Memory B cell (primary cell): ENCODE measurements around the gene MYL11.
"Not testable (repeated sequence)": the region's sequence is repeated elsewhere in the genome, so short reads cannot be mapped to it uniquely, and the experiment has no call there.

ENCODE experiments used
- ATAC-seq: fragments of 150-1000 bp; cut with Tn5 transposase; 2 replicates; pipeline ENCODE4 v1.10.0; 2021; ENCODE audit warnings: low read depth, mild to moderate bottlenecking, moderate library complexity
- DNase-seq, 2 donors: peaks; one replicate each; pipeline ENCODE4 v3.0.0; 2022; ENCODE audit warnings: low spot score in 2 of 2
- H3K27ac Mint-ChIP-seq: one replicate; pipeline ENCODE4 v1.8.0; 2022; ENCODE audit warnings: mild to moderate bottlenecking, moderate library complexity, mixed read lengths
- H3K27me3 Mint-ChIP-seq: one replicate; pipeline ENCODE4 v1.8.0; 2022; ENCODE audit warnings: mixed read lengths
- H3K36me3 Mint-ChIP-seq: one replicate; pipeline ENCODE4 v1.8.0; 2022; ENCODE audit warnings: mild to moderate bottlenecking, mixed read lengths
- H3K4me1 Mint-ChIP-seq: one replicate; pipeline ENCODE4 v1.8.0; 2022; ENCODE audit warnings: mixed read lengths
- H3K4me3 Mint-ChIP-seq: one replicate; pipeline ENCODE4 v1.8.0; 2022; ENCODE audit warnings: mild to moderate bottlenecking, moderate library complexity, mixed read lengths
- H3K9me3 Mint-ChIP-seq: one replicate; pipeline ENCODE4 v1.8.0; 2022; ENCODE audit warnings: mixed read lengths

The MYL11 gene

DNA sequence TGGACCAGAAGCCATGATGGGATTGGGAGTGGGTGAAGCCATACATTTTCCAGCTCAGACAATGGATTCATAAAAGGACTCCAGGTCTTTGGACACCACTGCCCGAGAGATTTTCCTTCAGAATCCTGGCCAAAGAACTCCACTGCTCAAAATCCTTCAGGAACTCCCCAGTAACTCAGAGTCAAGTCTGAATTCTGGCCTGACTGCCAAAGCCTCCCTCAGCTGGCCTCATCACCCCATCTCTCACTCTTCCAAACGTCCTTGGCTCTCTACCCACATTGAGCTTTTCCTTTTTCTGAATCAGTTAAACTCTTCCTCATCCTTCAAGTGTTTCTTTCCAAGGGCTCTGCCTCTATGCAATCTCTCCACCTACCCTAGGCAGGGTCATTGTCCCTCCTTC lies 8.9 kb downstream of the MYL11 start:
- H3K36me3 Mint-ChIP-seq = peaks cover 3% of the 10 kb centered on the region
- peak overlapping the region; percentile 35 for H3K4me3 Mint-ChIP-seq
- no peaks in the 10 kb centered on the region for H3K9me3 Mint-ChIP-seq
- no peak for ATAC-seq
- DNase-seq = no peak
- H3K27ac Mint-ChIP-seq = peak overlapping the region; percentile 91
- H3K4me1 Mint-ChIP-seq = peaks cover 24% of the 10 kb centered on the region
- no peaks in the 10 kb centered on the region for H3K27me3 Mint-ChIP-seq

DNA sequence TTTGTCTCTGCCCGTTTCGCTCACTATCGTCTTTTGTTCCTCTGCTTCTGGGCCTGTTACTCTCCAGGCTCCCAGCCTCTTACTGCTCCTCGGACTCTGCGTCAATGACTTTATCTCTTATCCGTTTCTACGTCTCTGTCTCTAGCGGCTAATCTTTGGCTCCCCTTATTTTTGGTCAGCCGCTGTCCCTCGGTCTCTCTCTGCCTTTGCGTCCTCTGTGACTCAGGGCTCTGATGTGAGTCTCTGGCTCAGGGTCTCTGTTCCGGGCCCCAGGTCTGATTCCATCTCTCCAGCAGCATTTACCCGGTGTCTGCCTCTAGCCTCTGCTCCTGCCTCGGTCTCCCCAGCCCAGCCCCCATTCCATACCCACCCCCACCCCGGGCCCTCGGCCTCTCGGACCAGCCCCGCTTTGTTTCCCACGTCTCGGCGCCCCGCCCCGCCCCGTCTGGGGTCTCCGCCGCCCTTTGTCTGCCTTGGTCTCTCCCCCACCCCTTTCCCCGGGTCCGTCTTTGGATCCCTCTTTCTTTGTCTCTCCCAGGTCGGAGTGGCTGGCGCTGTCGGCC lies 20.1 kb downstream of the MYL11 start:
- ATAC-seq (no peak), DNase-seq (no peak)
- no peaks in the 10 kb centered on the region for H3K27me3 Mint-ChIP-seq
- H3K27ac Mint-ChIP-seq = peak overlapping the region; percentile 83
- H3K9me3 Mint-ChIP-seq = no peaks in the 10 kb centered on the region
- peak overlapping the region; percentile 81 for H3K4me3 Mint-ChIP-seq
- peaks cover 16% of the 10 kb centered on the region for H3K4me1 Mint-ChIP-seq
- H3K36me3 Mint-ChIP-seq = peaks cover 3% of the 10 kb centered on the region

DNA sequence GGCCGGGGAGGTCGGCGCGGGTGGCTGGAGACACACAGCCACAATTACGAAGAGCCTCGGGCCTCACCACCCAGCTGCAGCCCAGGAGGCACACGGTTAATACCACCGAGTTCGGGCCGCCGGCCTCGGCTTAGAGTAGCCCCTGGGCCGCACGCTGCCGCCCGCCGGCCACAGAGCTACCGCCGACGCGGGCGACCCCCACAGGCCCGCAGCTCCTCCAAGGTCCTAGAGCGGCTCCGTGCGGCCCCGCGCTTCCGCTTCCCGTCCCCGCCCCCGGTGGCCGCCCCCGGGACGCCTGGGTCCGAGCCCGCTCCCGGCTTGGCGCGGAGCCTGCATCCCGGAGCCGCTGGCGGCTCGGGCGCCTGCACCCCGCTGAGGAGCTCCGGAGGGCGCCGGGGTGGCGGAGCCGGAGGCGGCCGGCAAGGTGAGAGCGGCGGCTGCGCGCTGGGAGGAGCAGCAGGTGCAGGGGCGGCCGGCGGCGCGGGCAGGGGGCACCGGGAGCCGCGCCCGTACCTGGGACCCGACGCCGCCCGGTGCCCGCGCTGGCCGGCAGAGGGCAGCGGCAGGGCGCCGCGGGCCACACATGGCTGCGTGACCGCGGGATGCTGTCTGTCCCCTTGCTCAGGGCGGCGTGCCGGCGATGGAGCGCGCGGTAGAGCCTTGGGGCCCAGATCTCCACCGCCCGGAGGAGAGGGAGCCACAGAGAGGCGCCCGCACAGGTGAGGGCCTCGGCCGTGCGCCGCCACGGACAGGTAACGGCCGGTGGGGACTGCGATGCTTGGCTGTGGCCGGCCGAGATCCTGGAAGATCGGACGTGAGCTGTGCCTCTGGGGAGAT lies 20.8 kb downstream of the MYL11 start, which contains the start of gene ZNF48:
Gene ZNF48 (plus strand): TSS at position 266 of the 837 bp plus-strand sequence. CDS start 375 bp downstream, at position 641.
- Mint-ChIP-seq H3K36me3 (peaks cover 3% of the 10 kb centered on the region), H3K27ac (peak within 1 kb of the TSS; percentile 83), H3K27me3 (no peaks in the 10 kb centered on the region), H3K4me1 (peaks cover 16% of the 10 kb centered on the region), H3K4me3 (peak within 1 kb of the TSS; percentile 81), H3K9me3 (no peaks in the 10 kb centered on the region)
- peak; percentile 61 to 69 for DNase-seq
- peak; percentile 93 for ATAC-seq

DNA sequence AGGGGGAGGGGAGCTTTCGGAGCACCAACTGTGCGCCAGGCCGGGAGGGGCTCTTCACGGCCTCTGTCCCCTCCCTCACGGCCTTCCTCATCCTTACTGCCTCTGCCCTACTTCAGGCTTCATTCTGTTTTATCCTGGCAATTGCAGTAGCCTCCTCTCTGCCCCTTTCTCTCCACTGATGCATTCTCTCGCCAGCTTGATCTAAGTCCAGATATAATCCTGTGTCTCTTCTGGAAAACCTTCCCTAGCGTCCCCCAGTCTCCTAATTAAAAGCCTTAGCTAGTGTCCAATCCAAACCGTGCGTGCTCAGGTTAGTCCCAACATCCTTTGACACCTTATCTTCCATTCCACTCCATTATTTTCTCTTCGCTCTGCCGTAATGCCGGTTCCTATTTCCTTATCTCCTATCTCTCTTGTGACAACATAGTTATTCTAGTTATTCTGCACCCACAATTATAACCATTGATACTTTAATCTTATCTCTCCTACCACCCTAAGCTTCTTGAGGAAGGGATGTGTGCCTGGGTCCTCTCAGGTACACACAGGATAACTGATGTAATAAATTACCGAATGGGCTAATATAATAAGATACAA lies 21.5 kb downstream of the MYL11 start:
- ATAC-seq = no peak
- peak overlapping the region; percentile 58 for H3K27ac Mint-ChIP-seq

DNA sequence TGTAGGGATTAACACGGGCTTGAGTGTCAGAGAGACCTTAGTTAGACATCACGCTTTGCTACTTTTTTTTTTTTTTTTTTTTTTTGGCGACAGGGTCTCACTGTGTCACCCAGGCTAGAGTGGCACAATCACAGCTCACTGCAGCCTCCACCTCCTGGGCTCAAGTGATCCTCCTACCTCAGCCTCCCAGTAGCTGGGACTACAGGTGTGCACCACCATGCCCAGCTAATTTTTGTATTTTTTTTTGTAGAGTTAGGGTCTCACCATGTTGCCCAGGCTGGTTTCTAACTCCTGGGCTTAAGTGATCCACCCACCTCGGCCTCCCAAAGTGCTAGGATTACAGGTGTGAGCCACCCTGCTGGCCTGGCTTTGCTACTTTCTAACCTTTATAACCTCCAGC lies 22.0 kb downstream of the MYL11 start:
- not testable (repeated sequence) for H3K27me3 Mint-ChIP-seq, H3K36me3 Mint-ChIP-seq, H3K9me3 Mint-ChIP-seq, ATAC-seq, DNase-seq
- Mint-ChIP-seq H3K4me3 (peak overlapping the region; percentile 43), H3K27ac (peak overlapping the region; percentile 58), H3K4me1 (peaks cover 18% of the 10 kb centered on the region)

More for the DNA sequence above, 21.5 kb downstream of the MYL11 start:
- Mint-ChIP-seq H3K4me3 (peak overlapping the region; percentile 81), H3K9me3 (no peaks in the 10 kb centered on the region), H3K4me1 (peaks cover 16% of the 10 kb centered on the region), H3K36me3 (peaks cover 3% of the 10 kb centered on the region), H3K27me3 (no peaks in the 10 kb centered on the region)
- no peak for DNase-seq

DNA sequence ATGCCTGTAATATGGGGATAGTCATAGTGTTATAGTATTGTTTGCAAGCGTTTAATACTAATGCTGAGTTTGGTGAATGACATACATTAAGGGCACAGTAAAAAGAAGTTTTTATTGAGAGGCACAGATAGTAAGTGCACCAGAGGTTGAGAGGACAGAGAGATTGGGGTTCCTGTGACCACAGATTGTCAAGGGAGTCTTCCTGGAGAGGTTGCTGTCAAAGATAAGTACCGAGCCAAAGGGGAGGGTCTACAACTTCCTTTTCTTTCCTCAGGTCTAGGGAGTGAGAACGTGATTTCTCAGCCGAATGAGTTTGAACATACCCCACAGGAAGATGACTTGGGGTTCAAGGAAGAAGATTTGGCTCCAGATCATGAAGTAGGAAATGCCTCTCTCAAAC lies 22.5 kb downstream of the MYL11 start:
- Mint-ChIP-seq H3K27me3 (peaks cover 2% of the 10 kb centered on the region), H3K4me1 (peaks cover 20% of the 10 kb centered on the region), H3K9me3 (no peaks in the 10 kb centered on the region), H3K27ac (no peak overlapping the region), H3K36me3 (peaks cover 3% of the 10 kb centered on the region), H3K4me3 (peak overlapping the region; percentile 43)
- ATAC-seq = no peak
- no peak for DNase-seq

DNA sequence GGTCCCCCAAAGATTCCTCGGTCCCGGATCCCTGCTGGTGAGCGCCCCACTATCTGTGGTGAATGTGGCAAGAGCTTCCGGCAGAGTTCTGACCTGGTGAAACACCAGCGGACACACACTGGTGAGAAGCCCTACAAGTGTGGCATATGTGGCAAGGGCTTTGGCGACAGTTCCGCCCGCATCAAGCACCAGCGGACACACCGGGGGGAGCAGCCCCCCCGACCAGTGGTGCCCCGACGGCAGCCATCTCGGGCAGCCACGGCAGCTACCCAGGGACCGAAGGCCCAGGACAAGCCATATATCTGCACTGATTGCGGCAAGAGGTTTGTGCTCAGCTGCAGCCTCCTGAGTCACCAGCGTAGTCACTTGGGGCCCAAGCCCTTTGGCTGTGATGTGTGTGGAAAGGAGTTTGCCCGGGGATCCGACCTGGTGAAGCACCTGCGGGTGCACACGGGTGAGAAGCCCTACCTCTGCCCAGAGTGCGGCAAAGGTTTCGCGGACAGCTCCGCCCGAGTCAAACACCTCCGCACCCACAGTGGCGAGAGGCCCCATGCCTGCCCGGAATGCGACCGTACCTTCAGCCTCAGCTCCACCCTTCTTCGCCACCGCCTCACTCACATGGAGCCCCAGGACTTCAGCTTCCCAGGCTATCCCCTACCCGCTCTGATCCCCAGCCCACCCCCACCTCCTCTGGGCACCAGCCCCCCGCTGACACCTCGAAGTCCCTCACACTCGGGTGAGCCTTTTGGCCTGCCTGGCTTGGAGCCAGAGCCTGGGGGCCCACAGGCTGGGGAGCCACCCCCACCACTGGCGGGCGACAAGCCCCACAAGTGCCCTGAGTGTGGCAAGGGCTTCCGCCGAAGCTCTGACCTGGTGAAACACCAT lies 23.4 kb downstream of the MYL11 start:
- ATAC-seq = no peak
- H3K36me3 Mint-ChIP-seq = peaks cover 3% of the 10 kb centered on the region
- H3K9me3 Mint-ChIP-seq = no peaks in the 10 kb centered on the region
- DNase-seq = no peak
- H3K27ac Mint-ChIP-seq = no peak overlapping the region
- peaks cover 21% of the 10 kb centered on the region for H3K4me1 Mint-ChIP-seq
- H3K4me3 Mint-ChIP-seq = no peak overlapping the region
- H3K27me3 Mint-ChIP-seq = peaks cover 2% of the 10 kb centered on the region

DNA sequence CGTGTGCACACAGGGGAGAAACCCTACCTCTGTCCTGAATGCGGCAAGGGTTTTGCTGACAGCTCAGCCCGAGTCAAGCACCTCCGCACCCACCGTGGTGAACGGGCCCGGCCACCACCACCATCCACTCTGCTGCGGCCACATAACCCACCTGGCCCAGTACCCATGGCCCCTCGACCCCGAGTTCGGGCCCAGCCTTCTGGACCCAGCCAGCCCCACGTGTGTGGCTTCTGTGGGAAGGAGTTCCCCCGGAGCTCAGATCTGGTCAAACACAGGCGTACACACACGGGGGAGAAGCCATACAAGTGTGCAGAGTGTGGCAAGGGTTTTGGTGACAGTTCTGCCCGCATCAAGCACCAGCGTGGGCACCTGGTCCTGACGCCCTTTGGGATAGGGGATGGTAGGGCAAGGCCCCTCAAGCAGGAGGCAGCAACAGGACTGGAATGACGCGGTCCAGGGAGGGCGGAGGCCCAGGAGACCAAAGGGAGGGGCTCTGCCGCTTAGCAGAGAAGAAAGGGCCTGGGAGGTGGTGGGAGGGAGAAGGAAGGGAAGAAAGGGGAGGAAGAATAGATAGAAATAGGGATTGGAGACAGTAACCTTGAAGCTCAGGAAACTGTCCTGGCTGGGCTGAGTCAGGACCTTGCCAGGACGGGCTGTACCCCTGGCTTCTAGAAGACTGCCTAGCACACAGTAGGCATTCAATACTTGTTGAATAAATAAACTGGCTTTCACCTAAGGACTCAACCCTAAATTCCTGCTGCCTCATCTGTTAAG lies 24.2 kb downstream of the MYL11 start:
- no peak for DNase-seq
- H3K4me1 Mint-ChIP-seq = peaks cover 24% of the 10 kb centered on the region
- no peak overlapping the region for H3K27ac Mint-ChIP-seq
- H3K9me3 Mint-ChIP-seq = no peaks in the 10 kb centered on the region
- H3K4me3 Mint-ChIP-seq = peak overlapping the region; percentile 24
- H3K27me3 Mint-ChIP-seq = peaks cover 4% of the 10 kb centered on the region
- H3K36me3 Mint-ChIP-seq = peaks cover 3% of the 10 kb centered on the region
- ATAC-seq = no peak

DNA sequence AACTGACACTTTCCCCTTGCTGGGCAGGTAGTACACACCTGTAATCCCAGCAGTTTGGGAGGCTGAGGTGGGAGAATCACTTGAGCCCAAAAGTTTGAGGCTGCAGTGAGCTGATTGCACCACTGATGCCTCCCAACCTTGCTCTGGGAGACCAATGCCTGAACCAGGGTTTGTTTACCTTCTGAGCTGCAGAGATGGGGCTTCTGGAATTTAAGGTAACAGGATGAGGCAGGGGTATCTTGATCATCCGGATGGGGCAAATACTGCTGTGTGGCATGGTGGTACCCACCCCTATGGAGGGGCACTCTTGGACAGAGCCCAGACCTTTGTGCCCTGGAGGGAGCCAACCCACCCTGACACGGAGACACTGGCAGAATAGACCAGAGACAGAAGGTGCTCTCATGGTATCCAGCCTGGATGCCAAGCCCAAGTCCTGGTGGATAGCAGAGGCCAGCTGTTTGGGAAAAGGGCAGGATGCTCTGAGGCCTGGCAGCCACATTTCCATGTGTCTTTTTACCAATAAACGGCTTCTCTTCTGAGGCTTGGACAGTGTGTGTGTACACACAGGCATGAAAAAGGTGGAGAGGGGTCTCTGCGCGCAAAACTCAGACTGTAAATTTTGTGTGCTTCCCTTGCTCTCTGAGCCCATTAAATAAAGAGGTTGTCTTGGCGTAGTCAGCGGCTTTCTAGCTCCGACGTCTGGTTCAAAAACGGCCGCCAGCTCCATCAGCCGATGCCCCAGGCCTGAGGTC lies 25.0 kb downstream of the MYL11 start:
- no peak for ATAC-seq
- Mint-ChIP-seq H3K27ac (peak overlapping the region; percentile 35), H3K9me3 (no peaks in the 10 kb centered on the region), H3K4me3 (peak overlapping the region; percentile 87), H3K27me3 (peaks cover 4% of the 10 kb centered on the region), H3K36me3 (peaks cover 3% of the 10 kb centered on the region), H3K4me1 (peaks cover 23% of the 10 kb centered on the region)
- DNase-seq = no peak

DNA sequence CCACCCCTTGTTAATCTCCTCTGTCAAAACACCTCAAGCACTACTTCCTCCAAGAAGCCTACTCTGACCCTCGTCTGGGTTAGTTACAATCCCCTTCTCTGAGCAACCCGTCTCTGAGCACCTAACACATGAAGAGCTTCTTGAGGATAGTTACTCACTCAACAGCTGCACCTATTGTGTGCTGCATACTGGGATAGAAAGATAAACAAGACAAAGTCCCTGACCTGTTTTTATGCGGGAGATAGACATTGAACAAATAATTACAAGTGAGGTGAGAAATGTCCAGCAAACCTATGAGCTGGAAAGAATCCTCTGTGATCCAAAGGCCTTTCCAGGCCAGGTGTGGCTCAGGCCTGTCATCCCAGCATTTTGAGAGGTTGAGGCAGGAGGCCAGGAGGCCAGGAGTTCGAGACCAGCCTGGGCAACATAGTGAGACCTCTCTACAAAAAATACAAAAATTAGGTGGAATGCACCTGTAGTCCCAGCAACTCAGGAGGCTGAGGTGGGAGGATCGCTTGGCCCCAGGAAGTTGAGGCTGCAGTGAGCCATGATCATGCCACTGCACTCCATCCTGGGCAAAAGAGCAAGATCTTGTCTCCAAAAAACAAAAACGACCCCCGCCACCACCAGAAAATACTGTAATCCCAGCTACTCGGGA lies 27.3 kb downstream of the MYL11 start:
- peaks cover 17% of the 10 kb centered on the region for H3K4me1 Mint-ChIP-seq
- peaks cover 4% of the 10 kb centered on the region for H3K27me3 Mint-ChIP-seq
- H3K36me3 Mint-ChIP-seq = peaks cover 3% of the 10 kb centered on the region
- no peaks in the 10 kb centered on the region for H3K9me3 Mint-ChIP-seq
- peak overlapping the region; percentile 87 for H3K4me3 Mint-ChIP-seq
- DNase-seq (no peak), ATAC-seq (no peak)
- no peak overlapping the region for H3K27ac Mint-ChIP-seq

DNA sequence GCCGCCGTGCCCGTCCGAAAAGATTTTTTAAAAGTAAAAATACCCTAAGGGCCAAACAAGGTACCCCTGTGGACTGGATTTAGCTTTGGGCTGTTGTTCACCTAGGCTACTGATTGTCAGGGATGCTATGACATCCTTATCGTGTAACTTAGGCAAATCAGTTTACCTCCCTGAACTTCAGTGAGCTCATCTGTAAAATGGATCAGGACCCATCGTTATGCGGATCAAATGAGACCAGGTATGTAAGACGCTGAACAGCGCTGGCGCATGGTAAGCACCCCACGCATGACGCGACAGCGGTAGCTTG lies 32.1 kb downstream of the MYL11 start:
- H3K4me3 Mint-ChIP-seq = peak overlapping the region; percentile 99
- peaks cover 3% of the 10 kb centered on the region for H3K27me3 Mint-ChIP-seq
- H3K36me3 Mint-ChIP-seq = no peaks in the 10 kb centered on the region
- no peak for DNase-seq
- ATAC-seq = peak; percentile 28
- H3K4me1 Mint-ChIP-seq = peaks cover 26% of the 10 kb centered on the region
- H3K9me3 Mint-ChIP-seq = no peaks in the 10 kb centered on the region
- H3K27ac Mint-ChIP-seq = peak overlapping the region; percentile 93

DNA sequence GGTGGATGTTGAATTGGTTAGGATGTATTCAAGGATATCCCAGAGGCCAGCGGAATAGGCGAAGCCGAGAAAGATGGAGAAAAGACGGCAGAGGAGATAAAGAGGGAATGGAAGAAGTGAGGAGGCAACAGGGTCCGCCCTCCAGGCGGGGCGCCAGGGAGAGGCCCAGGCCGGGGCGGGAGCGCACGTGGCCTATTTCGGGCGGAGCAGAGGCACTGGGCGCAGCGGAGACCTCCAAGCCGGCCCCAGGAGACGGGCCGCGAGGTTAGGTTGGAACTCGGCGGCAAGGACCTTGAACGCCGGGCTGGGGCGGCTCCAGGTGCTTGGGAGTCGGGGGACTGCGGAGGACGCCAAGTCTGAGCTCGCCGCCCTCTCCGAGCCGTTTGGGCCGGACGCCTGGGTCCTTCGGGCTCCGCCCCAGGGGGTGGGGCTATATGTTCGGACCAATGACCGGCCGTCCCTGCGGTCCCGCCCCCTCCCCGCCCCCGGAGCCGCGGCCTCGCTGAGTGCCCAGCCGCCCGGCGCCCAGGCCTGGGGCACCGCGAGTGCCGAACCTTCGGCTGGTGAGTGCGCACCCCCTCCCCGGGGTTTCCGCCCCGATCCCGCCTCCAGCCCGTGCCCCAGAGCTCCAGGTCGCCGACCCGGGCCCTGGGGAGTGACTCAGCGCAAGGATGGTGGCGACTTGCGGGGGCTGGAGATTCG lies 32.7 kb downstream of the MYL11 start, which contains the start of gene ZNF771:
Gene ZNF771 (plus strand): TSS at position 505 of the 702 bp plus-strand sequence. CDS start 448 bp downstream, outside the sequence.
- Mint-ChIP-seq H3K9me3 (no peaks in the 10 kb centered on the region), H3K27me3 (peaks cover 2% of the 10 kb centered on the region), H3K27ac (peak within 1 kb of the TSS; percentile 93), H3K4me1 (peaks cover 26% of the 10 kb centered on the region), H3K4me3 (peak within 1 kb of the TSS; percentile 99), H3K36me3 (peaks cover 4% of the 10 kb centered on the region)
- peak; percentile 84 for ATAC-seq
- DNase-seq = peak; percentile 80 to 85
